Right renal pelvis (tissue), 4 donors: ENCODE data around the gene ZNF780B. TPM values are rescaled to one million over a fixed set of nuclear protein-coding genes. Genes with fewer than 3 reads are reported as not detected.
A peak's percentile ranks its signal among the peaks of the same experiment; 100 is the strongest.
"Not testable (repeated sequence)": the region's sequence is repeated elsewhere in the genome, so short reads cannot be mapped to it uniquely, and the experiment has no call there.

Source experiments
- DNase-seq, 4 donors: peaks; one replicate each; pipeline ENCODE4 v3.0.0-alpha.2; 2013; ENCODE audit warnings: low read depth in 4 of 4, low spot score in 3 of 4, missing footprints in 1 of 4
- polyA plus RNA-seq, 4 donors: library from polyadenylated mRNA; unstranded; fragments of 120-200 nt; gene quantifications; one replicate each; pipeline ENCODE4 v1.2.1, GENCODE V29; 2013; ENCODE audit not compliant: insufficient read length in 4 of 4

ZNF780B gene
- polyA plus RNA-seq, 4 donors = 18.8 to 29.1 (median 21.1) TPM

DNA sequence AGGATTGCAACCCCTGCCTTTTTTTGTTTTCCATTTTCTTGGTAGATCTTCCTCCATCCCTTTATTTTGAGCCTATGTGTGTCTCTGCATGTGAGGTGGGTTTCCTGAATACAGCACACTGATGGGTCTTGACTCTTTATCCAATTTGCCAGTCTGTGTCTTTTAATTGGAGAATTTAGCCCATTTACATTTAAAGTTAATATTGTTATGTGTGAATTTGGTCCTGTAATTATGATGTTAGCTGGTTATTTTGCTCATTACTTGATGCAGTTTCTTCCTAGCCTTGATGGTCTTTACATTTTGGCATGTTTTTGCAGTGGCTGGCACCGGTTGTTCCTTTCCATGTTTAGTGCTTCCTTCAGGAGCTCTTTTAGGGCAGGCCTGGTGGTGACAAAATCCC is 14.3 kb downstream of the ZNF780B start:
- not testable (repeated sequence) for DNase-seq

DNA sequence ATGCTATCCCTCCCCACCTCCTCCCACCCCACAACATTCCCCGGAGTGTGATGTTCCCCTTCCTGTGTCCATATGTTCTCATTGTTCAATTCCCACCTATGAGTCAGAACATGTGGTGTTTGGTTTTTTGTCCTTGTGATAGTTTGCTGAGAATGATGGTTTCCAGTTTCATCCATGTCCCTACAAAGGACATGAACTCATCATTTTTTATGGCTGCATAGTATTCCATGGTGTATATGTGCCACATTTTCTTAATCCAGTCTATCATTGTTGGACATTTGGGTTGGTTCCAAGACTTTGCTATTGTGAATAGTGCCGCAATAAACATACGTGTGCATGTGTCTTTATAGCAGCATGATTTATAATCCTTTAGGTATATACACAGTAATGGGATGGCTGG is 18.0 kb downstream of the ZNF780B start:
- DNase-seq = not testable (repeated sequence)

DNA sequence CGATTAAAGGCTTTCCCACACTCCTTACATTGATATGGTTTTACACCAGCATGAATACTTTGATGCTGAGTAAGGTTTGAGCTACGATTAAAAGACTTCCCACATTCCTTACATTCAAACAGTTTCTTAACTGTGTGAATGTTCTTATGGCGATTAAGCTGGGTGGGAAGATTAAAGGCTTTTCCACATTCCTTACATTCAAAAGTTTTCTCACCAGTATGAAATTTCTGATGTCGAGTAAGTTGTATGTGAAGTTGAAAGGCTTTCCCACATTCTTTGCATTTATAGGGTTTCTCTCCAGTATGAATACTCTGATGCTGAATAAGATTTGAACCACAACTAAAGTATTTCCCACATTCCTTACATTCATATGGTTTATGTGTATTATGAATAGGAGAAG is 20.0 kb downstream of the ZNF780B start:
- DNase-seq = no peak

DNA sequence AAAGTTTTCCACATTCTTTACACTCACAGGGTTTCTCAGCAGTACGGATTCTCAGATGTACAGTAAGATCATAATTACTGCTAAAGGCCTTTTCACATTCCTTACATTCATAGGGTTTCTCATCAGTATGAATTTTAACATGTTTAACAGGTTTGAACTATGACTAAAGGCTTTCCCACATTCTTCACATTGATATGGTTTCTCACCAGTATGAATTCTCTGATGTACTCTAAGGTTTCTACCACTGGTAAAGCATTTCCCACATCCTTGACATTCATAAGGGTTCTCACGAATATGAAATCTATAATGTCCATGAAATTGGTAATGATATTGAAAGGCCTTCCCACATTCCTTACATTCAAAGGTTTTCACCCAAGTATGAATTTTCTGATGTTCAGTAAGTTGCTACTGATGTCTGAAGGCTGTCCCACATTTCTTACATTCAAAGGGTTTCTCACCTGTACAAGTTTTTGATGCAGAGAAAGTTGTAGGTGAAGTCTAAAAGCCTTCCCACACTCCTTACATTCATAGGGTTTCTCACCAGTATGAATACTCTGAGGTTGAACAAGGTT is 22.0 kb downstream of the ZNF780B start:
- no peak for DNase-seq

DNA sequence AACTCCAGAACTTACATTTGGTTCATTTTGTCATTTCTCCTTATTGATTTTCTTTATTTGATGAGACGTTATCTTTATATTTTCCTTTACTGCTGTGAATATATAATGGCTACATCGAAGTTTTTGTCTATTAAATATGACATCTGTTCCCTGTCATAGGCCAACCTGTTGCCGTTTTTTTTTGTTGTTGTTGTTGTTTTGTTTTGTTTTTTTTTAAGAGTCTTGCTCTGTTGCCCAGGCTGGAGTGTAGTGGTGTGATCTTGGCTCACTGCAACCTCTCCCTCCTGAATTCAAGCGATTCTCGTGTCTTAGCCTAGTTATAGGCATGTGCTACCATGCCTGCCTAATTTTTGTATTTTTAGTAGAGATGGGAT is 29.4 kb downstream of the ZNF780B start:
- no peak for DNase-seq

DNA sequence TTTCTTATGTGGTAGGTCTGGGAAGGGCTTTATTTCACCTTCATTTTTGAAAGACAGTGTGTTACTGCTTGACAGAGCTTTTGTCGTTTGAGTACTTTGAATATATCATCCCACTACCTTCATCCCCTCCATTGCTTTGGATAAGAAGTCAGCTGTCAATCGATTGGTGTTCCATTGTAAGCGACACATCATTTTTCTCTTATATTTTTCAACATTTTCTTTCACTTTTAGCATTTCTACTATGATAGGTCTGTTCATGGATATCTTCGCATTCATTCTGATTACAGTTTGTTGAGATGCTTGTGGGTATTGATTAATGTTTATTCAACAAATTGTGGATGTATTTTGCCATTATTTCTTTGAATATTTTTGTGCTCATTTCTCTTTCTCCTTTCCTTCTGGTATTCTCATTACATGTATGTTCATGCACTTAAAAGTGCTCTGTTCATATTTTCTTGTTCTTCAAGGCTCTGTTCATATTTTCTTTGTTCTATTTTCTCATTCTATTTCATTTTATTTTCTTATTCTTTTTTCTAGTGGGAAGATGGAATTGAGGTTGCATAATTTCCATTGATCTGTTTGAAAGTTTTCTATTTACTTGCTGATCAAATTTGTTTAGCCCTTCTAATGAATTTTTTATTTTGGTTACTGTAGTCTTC is 30.0 kb downstream of the ZNF780B start:
- DNase-seq = no peak

DNA sequence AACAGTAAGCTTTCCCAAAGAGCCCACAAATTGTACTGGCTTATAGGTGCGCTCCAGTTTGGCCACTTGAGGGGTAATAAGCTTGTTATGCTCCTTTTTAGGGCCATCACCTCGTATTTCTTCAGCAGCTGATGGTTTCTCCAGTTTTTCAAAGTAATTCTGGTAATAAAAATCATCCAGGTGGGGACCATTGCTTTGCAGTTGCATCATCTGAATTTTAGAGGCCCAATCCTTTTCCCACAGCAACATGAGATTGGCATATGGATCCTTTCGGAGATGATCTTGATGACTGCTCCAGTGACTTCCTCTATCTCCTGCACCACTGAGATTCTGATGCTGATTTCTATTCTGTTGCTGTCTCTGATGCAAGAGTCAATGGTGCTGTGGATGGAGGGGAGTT is 32.1 kb downstream of the ZNF780B start:
- DNase-seq = no peak

DNA sequence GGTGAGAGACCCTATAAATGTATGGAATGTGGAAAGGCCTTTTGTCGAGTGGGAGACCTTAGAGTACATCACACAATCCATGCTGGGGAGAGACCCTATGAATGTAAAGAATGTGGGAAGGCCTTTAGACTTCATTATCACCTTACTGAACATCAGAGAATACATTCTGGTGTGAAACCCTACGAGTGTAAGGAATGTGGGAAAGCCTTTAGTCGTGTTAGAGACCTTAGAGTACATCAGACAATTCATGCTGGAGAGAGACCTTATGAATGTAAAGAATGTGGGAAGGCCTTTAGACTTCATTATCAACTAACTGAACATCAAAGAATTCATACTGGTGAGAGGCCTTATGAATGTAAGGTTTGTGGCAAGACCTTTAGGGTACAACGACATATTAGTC is 42.0 kb downstream of the ZNF780B start:
- no peak for DNase-seq

DNA sequence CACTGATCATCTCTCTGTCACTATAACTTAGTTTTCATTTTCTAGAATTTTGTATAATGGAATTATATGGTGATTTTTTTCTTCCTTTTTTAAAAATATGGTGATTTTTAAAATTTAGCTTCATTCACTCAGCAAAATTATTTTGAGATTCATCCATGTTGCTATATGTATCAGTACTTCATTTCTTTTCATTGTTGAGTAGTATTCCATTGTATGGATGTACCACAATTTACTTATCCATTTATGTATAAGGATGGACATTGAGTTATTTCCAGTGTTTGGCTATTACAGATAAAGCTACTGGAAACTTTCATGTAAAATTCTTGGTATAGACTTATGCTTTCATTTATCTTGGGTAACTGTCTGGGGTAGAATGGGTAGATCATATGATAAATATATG is 46.4 kb downstream of the ZNF780B start:
- DNase-seq = no peak

DNA sequence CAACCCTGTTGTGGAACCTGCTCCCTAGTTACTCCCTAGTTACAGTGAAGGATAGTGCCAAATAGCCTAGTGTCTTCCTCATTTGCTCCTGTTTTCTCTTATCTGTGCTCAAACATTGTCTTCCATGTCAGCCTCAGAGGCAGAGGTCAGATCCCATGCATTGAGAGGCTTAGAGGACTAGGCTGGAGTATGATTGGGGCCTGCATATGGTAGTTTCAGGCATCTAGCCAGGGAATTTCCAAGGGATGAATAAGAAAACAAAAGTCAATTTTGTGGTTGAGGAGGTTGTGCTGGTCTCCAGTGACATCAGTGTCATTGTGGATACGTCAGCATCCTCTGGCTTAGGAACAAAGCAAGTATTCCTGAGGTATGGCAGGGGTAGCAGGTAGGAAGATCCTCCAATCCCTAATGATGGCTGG is 49.7 kb downstream of the ZNF780B start:
- no peak for DNase-seq

DNA sequence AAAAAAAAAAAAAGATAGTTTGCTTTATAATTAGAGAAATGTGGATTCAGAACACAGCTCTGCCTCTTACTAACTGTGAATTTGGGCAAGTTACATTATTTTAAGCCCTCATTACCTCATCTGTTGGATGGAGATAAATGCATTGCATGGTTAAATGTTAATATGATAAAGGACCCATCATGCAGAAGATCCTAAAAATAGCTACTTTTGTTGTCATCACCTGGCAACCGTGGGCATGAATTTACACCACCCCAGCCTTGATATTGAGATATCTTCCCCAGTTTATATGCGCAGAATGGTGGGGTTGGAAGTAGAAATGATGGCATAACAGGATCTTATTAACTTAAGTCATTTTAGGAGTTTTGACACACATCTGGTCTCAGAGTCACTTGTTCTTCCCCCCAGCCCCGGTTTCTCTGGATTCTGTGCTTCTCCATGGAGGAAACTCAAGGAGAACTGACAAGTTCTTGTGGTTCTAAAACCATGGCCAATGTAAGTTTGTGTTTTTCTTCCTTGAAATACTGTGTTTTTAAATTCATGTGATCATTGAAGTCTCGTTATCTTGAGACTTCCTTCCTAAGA is 50.2 kb downstream of the ZNF780B start:
- DNase-seq = no peak

DNA sequence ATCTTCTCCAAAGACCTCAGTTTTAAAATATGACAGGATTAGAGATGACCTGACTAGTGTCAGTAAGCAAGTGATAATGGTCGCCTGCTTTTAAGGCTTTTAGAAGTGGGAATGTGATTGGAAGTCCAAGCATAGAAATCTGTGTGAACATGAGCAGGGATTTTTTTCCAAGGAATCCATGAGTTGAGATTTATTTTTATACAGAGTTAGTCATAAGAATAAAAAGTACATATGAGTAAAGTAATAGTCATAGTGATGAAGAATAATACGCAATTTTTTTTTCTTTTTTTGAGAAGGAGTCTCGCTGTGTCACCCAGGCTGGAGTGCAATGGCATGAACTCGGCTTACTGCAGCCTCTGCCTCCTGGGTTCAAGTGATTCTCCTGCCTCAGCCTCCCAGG is 57.5 kb downstream of the ZNF780B start:
- DNase-seq = no peak

DNA sequence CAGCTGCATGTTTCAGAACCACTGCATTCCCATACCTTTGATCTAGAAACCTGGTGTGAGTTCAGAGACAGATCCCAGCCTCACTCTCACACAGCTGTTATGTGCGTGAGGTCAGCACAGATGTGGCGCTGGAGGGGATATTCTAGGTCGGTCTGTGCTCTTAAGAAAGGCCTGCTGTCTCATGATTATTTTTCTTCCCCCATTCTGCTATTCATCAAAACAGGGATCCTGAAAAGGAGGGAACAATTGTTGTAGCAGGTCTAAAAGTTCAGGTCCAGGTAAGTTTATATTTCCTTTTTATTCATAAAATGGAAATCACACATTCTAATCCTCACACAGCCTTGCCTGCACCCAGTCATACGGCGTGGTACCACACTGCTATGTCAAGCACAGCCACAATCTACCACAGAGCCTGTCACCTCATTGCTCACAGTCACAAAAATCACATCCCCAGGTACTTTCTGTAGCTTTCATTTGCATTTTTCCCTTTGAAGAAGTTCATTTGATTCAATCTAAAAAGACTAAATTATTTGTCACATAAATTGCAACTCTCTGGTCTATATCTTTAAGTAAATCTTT is 58.3 kb downstream of the ZNF780B start:
- DNase-seq = no peak

DNA sequence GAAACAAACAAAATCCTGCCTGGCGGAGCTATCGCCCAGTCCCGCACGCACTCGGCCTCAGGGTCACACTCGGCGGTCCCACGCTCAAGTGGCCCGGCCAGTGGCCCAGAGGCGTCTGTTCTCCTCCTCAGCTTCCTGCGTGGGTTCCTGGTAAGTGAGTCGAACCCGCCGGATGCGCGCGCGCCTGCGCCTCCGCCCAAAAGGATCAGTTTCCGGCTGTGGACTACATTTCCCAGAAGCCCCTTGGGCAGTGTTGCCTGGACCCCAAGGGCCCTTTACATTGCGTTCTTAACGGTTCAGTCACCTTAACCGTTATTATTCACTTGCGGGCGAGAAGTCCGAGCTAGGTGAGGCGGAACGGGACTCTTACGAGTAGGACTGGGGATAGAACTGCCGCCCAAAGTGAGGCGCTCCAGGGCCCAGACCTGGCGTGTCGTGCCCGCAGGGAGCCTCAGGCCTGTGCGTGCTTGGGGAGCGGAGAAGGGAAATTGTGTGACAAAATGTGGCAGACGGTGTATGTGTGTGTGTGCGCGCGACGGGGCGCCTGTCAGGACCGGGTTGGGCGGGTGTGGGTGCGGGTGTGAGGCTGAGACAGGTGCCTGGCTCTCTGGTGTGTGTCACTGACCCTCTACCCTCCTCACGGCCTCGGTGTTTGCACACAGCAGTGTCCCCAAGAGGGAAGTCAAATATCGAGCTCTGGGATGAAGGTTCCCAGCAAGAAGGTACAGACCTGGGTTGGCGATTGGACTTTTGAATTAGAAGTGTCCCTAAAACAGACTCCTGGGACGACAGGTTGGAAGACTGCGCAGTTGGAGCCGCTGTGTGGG is 59.0 kb downstream of the ZNF780B start, which contains the start of gene ZNF546:
Gene ZNF546, plus strand, starts transcription at position 250 of the 827 bp plus-strand sequence. CDS start 1,267 bp downstream, outside the sequence.
- DNase-seq = peak; percentile 78 to 83 (median 81)

DNA sequence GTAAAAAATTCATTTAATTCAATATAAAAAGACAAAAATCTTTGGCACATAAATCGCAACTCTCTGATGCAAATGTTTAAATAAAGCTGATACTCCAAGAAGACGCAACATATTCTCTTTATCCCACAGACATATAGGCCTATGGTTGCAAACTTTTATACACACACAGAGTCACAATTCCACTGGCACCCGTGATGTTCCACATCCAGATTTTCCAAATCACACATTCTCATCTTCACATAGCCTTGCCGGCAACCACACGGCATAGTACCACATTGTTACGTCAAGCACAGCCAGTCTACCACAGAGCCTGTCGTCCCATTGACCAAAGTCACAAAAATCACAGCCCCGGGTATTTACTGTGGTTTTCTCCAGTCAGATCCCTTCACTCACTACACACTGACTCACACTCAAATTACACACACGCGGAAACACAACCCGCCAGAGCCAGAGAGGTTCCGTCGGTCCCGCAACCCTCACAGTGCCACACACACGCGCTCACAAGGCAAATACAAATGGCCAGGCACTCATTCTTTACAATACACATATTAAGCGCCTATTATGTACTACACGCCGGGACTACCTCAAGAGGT is 59.7 kb downstream of the ZNF780B start:
- DNase-seq = peak in 1 of 4 donors; percentile 2

DNA sequence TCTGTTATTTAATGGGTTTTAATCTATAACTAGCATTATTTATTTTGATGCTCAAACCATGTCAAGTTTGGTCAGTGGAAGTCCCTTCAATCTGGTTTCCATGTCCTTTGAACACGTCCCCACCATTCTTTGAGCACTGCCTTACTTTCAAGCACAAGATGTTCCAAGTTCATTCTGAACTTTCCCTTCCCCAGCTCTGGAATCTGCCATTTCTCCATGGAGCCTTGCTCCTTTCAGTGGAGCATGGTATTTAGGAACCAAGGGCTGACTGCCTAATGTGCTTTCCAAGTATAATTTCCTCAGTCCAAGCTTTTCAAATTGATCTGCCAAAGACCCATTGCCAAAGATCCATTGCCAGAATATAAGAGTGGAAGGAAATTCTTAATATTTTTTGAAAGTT is 60.2 kb downstream of the ZNF780B start:
- no peak for DNase-seq

DNA sequence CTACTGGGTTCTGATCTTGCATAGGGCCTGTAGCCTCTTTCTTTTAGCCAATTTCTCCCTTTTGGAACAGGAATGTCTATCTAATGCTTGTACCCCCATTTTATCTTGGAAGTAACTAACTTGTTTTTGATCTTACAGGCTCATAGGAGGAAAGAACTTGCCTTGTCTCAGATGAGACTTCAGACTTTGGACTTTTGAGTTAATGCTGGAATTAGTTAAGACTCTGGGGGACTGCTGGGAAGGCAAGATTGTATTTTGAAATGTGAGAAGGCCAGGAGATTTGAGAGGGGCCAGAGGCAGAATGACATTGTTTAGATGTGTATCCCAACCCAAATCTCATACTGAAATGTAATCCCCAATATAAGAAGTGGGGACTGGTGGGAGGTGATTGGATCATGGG is 61.7 kb downstream of the ZNF780B start:
- DNase-seq = no peak

DNA sequence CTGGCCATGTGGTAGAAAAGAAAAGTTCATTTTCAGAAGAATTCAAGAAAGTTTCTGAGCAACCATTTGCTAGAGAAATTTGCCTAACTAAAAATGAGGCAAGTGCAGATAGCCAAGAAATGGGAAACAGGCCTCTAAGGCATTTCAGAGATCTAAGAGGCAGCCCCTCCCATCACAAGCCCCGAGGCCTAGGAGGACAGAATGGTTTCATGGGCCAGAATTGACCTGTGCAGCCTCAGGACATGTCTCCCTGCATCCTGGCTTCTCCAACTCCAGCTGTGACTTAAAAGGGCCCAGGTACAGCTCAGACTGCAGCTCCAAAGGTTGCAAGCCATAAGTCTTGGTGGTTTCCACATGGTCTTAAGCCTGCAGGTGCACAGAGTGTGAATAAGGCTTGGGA is 62.4 kb downstream of the ZNF780B start:
- no peak for DNase-seq

DNA sequence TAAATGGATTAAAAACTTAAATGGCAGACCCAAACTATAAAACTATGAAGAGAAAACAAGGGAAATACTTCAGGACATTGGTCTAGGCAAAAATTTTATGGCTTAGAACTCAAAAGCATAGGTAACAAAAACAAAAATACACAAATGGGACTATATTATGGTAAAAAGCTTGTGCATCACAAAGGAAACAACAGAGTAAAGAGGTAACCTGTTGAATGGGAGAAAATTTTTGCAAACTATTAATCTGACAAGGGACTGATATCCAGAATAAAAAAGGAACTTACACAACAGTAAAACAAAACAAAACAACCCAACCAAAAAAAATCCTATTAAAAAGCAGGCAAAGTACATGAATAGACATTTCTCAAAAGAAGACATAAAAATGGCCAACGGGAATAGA is 68.4 kb downstream of the ZNF780B start:
- no peak for DNase-seq

DNA sequence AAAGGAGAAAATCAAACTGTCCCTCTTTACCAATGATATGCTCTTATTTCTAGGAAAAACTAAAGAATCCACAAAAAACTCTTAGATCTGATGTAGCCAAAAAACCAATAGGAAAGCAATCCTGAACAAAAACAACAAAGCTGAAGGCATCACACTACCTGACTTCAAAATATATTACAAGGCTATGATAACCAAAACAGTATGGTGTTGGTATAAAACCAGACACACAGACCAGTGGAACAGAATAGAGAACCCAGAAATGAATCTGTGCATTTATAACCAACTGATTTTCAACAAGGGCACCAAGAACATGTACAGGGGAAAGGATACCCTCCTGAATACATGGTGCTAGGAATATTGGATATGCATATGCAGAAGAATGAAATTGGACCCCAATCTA is 68.9 kb downstream of the ZNF780B start:
- no peak for DNase-seq

DNA sequence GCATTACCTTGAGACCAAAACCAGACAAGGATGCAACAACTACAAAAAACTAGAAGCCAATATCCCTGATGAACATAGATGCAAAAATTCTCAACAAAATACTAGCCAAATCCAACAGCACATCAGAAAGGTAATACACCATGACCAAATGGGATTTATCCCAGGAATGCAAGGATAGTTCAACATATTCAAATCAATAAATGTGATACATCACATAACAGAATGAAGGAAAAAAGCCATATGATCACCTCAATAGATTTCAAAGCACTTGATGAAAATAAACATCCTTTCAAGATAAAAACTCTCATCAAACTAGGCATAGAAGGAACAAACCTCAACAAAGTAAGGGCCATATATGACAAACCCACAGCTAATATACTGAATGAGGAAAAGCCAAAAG is 69.4 kb downstream of the ZNF780B start:
- DNase-seq = no peak
